ENCODE data around the gene ADAMTSL1.
A peak's percentile ranks its signal among the peaks of the same experiment; 100 is the strongest.

ADAMTSL1 gene

DNA sequence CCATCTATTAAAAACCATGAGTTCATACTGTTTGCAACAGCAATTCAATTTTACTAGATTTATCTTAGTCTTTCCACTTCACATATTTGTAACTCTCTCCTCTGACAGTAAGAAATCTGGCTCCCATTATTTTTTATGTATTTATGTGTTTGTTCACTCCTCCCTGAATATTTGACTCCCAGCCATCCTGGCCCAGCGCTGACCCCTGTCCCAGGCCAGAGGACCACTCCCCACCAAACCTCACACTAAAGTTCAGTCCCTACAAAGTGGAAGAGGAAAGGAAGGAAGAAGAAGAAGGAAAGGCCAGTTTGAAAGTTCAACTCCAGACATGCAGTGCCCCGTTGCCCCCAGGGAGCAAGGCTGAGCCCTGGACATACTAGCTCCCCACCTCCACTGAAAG, 271.8 kb downstream of the ADAMTSL1 start:
- FAIRE-seq = no peak
- no peak for DNase-seq (ENCODE audit: extremely low spot score, insufficient read length, low read depth)

DNA sequence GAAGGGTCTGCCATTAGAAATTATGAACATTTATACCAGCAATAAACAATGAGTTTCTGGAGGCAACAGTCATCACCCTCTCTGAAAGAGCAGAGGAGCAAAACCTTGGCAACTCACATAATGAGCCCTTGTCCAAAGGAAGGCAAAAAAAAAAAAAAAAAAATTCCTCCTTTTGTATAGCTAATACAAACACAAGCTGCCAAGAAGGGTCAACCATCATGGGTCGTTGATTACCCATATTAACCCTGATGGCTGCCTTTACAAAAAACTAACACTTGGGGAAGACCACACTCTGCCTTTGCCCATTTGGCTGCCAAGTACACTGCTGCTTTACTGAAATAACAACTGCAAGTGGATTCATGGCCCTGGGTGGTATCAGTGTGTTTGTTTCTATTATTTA, 272.7 kb downstream of the ADAMTSL1 start:
- FAIRE-seq (no peak), DNase-seq (ENCODE audit: extremely low spot score, insufficient read length, low read depth) (no peak)

DNA sequence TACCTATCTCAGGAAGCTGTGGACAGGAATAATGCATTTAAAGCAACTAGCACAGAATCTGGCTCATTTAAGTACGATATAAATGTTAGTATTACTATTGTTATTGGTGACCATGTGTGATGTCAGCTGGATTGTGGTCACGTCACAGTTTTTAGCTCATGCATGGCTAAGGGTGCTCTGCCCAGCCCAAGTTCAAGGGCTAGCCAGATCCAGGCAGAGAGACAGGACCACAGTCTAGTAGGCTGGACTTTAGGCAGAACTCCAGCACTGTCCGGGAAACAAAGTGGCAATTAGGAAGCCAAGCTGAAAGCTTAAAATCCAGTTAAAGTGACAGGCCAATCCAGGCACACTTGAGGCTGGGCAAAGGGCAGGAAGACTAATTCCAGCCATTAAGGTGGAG, 273.6 kb downstream of the ADAMTSL1 start:
- DNase-seq (ENCODE audit: extremely low spot score, insufficient read length, low read depth) (no peak), FAIRE-seq (no peak)

DNA sequence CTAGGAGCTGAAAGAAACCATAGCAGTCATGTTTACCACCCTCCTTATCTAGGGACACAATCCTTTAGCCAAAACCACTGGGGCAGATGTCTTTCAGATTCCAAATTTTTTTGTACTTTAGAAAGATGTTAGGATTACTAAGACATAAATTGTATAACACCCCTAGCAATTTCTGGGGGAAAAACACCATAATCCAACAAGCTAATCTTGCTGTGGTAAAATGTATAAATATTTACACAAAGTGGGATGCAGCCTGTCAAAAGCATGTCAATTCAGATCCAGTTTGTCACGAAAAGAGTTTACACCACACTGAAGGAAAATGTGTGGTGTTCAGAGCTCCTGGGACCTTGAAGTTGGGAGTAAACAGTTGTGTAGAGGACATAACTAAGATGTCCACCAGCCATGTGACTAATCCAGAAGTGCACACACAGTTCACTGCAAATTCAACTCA, 274.3 kb downstream of the ADAMTSL1 start:
- DNase-seq (ENCODE audit: extremely low spot score, insufficient read length, low read depth) = no peak
- FAIRE-seq = no peak

DNA sequence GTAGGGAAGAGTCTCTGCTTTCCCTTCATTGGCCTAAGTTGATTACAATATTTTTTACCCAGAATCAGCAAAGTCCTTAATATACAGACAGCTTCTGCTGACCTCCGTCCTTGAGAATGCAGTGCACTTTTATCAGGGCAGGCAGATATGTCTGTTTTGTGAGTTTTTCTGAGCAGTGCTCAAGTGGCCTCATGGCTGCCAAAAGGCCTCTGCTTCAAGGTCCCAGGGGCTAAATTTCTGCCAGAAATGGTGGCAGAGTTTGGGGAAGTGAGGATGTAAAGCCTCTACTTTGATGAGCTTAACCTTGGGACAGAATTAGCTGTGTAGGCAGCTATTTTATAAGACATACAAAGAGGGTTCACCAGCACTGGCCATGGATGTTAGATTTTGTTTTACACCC, 275.8 kb downstream of the ADAMTSL1 start:
- FAIRE-seq = no peak
- no peak for DNase-seq (ENCODE audit: extremely low spot score, insufficient read length, low read depth)

DNA sequence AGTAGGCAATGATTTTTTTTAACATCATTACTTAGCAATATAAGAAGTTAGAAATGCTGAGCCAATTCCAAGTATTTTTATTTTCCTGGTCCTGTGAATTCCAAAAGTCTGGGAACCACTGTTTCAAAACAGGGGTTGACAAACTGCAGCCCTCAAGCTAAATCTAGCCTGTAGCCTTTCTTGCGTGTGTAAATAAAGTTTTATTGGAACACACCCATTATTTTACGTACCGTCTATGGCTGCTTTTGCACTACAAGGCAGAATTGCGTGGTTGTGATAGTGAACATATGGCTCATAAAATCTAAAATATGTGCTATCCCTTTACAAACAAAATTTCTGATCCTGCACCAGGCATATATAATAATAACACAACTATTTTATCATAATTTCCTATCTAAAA, 280.0 kb downstream of the ADAMTSL1 start:
- FAIRE-seq = no peak

DNA sequence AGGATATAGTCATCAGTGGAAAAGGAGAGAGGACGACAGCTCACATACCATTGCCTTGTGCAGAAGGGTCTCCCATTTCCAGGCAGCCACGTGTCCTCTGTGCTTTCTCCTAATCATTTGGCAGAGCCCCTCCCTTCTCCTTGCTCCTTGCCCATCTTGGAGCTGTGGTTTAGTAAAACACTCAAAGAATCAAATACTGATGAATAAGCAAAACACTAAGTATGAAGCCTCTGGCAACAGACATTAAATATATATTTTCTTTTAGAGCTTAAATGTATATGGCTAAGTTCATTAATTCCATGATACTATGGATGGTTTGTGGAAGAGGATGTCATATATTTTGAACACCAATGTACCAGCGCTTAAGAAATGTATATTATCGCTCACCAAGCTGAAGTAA, 280.6 kb downstream of the ADAMTSL1 start:
- FAIRE-seq = no peak
- no peak for DNase-seq (ENCODE audit: extremely low spot score, insufficient read length, low read depth)

More for the DNA sequence above, 280.0 kb downstream of the ADAMTSL1 start:
- no peak for DNase-seq (ENCODE audit: extremely low spot score, insufficient read length, low read depth)

DNA sequence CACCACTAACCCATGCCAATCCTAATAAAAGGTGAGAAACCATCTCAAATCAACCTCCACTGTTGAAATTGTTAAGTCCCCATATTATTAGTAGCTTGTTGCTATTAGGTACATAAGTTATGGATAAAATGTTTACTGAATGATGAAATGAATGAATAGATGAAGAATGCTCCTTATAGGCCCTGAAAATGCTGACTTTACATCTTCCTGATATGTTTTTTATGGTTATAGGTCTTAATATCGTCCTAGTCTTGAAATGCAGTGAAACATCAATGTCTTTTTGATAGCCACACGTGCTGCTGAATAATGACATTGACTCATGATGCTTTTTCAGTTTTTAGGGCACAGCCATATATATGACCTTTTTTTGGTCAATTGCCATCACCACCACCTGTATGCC, 281.3 kb downstream of the ADAMTSL1 start:
- DNase-seq (ENCODE audit: extremely low spot score, insufficient read length, low read depth) = no peak
- no peak for FAIRE-seq

DNA sequence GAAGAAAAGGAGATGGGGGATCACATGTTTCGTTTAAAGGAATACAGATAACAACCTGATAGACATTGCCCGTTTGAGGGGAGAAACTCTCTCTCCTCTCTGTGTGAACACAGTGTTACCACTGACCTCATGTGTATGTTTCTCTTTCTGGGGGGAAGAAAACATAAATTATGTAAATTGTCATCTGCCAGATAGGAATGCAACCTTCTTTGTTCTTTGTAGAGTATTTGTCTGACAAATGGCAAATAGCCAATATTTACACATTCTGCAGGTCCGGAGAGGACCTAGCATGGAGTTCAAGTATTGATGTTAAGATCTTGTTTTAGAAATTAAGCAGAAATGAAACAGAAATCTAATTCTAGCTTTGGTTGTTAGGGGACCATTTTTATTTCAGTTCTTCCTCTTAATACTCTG, 282.8 kb downstream of the ADAMTSL1 start:
- DNase-seq (ENCODE audit: extremely low spot score, insufficient read length, low read depth) = no peak
- FAIRE-seq = no peak

DNA sequence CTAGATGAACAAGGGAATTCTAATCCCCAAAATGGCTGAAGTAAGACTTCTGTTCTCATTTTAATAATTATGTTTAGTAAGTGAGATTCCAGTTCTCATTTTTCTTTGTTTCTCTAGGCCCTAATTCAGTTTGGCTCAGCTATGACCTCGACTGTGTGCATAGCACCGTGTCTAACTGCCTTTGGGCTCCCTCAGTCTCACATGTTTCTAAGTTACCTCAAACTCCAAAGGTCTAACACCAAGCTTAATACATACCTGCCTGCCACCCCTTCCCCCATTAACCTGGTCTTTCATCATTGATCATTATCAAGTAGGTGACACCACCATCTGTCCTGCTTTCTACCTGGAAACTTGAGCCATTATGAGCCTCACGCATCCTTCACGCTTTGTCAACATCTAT, 285.9 kb downstream of the ADAMTSL1 start:
- FAIRE-seq = no peak
- DNase-seq (ENCODE audit: extremely low spot score, insufficient read length, low read depth) = no peak

DNA sequence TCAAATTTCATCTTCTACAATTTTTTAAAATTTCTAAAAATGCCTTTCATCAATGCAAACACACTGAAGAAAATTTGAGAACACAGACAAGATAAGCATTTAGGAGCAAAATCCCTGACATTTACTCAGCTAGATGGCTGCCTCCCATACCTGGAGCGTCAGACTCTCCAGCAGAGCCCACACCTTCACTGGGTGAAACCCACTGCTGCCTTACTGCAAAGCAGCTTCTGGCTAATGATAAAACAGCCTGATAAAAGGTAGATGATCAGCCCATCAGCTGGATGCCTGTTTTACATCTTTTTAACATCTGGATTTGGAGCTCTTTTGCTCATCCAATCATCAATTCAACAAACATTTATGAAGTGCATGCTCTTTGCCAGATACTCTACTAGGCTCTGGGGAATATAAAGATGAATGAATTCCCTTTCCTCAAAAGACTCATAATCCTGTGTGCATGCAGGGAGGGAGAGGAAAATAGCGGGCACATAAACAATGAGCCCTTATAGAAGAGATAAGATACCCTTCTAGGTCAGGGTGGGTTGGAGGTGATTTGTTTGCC, 287.9 kb downstream of the ADAMTSL1 start:
- FAIRE-seq (no peak), DNase-seq (ENCODE audit: extremely low spot score, insufficient read length, low read depth) (no peak)

DNA sequence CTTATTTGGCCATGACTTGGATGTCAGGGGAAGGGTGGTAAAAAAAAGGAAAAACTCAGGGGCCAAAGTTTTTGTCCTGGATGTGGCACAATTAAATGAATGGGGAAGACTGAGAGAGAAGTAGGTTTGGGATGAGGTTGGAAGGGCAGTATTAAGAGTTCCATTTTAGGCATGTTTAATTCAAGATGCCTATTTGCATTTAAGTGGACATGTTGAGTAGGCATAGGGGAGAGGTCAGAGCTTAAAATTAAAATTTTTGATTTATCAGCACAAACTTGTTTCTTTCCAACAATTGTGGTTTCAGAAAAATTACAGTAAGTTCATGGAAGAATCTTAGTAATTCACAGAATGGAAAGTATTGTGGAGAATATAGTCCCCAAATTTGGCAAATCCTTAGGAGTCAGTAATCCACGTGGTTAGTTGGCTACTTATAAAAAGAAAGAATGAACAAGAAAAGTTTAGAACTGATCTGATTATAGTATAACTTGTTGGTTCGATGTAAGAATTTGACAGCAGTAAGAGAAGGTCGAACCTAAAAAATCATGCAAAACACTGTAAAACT, 293.1 kb downstream of the ADAMTSL1 start:
- no peak for FAIRE-seq
- DNase-seq (ENCODE audit: extremely low spot score, insufficient read length, low read depth) = no peak

DNA sequence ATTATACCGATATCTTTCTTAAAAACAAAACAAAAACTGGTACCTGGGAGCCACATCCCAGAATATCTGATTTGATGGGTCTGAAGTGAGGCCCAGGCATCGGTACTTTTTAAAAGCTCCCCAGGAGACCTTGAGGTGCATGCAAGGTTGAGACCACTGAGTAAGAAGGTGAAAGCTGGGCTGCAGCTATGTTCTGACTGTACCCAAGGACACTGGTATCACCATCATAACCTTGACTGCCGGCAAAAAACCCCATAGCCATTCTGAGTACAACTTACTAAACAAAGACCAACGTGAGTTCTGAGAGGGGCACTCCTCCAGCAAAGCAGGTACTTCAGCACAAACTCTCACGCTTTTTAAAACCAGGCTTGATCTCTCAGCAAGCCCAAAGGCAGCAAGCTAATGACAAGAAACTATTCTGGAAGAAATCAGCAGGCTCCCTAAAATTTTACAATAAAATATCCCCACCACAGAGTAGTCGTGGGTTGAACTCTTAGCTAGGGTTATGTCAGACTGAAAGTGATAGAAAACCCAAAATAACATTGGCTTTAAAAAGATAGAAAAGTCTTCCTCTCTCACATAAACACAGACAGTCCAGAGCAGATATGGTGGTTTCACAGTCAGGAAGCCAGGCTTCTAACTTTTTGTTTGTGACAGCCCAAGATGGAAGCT, 295.1 kb downstream of the ADAMTSL1 start:
- DNase-seq (ENCODE audit: extremely low spot score, insufficient read length, low read depth) = no peak
- peak; percentile 81 for FAIRE-seq

DNA sequence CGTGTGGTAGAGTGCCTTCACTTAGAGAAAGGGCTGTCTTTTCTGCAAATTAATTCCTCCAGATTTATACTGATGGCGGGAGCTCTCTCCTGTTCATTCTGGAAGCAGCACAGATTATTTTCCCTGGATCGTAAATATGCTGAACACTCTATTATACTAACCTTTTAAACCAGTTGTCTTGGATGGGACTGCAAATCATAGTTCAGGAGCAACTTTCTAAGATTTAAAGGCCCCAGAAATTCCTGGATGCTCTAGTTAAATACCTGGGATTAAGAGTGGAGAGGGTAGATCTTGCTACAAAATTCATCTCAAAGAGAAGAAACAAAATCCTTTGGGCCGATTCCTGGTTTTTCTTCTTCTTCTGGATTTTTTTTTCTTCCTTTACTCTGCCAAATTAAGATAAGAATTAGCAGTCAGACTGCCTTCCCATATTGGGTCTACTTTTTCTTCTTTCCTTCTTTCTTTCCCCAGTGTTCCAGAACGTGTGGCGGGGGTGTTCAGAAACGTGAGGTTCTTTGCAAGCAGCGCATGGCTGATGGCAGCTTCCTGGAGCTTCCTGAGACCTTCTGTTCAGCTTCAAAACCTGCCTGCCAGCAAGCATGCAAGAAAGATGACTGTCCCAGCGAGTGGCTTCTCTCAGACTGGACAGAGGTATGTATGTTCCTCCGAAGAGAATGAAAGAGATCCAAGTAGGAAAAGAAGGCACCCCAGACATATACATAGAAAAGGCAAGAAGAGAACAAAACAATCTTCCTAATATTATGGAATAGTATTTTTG, 296.4 kb downstream of the ADAMTSL1 start:
- DNase-seq (ENCODE audit: extremely low spot score, insufficient read length, low read depth) = no peak
- no peak for FAIRE-seq

DNA sequence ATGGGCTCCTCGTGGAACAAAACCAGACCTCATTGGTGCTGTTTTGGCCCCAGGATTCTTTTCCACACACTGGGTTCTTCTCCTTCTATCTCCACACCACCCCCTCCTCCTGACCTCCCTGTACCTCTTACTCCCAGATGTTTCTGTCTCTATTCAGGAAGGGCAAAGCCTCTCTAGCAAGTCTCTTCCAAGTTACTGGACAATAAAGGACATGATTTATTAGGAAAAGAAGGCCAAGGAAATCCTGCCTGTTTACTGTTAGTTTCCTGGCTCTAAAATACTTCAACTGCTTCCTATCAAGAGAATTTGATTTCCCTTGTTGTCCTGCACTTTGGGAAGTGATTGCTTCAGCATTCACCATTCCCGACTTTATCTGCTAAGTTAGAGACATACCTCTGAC, 297.1 kb downstream of the ADAMTSL1 start:
- FAIRE-seq (no peak), DNase-seq (ENCODE audit: extremely low spot score, insufficient read length, low read depth) (no peak)

DNA sequence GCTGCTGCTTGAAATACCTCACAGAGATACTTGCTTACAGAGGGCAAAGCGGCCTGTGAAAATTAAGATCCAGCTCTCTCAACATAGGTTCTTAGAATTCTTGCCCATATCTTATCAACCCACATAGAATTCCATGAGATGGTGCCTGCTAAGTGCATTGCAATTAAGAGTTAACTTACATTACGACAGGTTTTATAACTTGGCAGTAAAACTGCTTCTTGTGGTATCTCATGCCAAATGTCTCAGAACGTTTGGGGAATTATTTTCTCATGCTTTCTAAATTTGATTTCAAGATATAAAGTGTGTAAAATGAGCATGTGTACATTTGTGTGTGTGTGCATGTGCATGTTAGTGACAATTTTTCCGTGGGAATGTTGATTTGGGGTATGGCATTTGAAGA, 297.8 kb downstream of the ADAMTSL1 start:
- FAIRE-seq (no peak), DNase-seq (ENCODE audit: extremely low spot score, insufficient read length, low read depth) (no peak)

DNA sequence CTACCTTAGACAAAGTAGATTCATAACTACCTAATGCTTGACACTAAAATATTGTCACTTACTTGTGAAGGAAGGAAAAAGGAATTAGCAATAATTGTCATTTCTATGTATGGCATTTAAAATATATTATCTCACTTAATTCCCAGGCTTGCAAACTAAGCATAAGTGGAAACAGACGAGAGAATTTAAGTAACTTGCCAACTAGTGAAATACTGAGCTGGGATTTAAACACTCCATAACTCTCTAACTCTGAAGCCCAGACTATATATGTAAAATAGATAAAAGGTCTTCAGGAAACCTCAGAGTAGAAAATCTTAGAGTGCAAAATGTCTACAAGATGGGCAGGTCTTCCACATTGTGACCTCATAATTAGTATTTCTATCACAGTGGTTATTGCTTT, 301.3 kb downstream of the ADAMTSL1 start:
- no peak for DNase-seq (ENCODE audit: extremely low spot score, insufficient read length, low read depth)
- FAIRE-seq = no peak

DNA sequence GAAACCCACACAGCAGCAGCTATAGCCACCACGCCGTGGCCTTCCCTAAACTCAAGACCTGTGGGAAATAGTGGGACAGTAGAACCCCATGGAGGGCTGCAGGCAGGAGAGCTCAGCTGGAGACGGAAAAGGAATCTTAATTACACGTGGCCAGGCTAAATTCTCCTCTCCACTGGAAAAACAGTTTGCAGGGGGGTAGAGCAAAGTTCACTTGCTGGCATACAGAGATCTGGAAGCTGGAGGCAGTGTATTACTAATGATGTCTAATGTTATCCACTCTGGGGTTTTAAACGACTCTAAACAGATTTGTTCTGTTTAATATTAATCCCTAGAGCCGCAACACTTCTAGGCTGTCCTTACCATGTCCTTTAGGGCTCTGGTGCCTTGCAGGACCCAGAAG, 302.0 kb downstream of the ADAMTSL1 start:
- FAIRE-seq (no peak), DNase-seq (ENCODE audit: extremely low spot score, insufficient read length, low read depth) (no peak)

DNA sequence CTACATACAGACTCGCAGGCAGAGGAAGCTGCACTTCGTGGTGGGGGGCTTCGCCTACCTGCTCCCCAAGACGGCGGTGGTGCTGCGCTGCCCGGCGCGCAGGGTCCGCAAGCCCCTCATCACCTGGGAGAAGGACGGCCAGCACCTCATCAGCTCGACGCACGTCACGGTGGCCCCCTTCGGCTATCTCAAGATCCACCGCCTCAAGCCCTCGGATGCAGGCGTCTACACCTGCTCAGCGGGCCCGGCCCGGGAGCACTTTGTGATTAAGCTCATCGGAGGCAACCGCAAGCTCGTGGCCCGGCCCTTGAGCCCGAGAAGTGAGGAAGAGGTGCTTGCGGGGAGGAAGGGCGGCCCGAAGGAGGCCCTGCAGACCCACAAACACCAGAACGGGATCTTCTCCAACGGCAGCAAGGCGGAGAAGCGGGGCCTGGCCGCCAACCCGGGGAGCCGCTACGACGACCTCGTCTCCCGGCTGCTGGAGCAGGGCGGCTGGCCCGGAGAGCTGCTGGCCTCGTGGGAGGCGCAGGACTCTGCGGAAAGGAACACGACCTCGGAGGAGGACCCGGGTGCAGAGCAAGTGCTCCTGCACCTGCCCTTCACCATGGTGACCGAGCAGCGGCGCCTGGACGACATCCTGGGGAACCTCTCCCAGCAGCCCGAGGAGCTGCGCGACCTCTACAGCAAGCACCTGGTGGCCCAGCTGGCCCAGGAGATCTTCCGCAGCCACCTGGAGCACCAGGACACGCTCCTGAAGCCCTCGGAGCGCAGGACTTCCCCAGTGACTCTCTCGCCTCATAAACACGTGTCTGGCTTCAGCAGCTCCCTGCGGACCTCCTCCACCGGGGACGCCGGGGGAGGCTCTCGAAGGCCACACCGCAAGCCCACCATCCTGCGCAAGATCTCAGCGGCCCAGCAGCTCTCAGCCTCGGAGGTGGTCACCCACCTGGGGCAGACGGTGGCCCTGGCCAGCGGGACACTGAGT, 303.2 kb downstream of the ADAMTSL1 start:
- no peak for DNase-seq (ENCODE audit: extremely low spot score, insufficient read length, low read depth)
- FAIRE-seq = no peak

DNA sequence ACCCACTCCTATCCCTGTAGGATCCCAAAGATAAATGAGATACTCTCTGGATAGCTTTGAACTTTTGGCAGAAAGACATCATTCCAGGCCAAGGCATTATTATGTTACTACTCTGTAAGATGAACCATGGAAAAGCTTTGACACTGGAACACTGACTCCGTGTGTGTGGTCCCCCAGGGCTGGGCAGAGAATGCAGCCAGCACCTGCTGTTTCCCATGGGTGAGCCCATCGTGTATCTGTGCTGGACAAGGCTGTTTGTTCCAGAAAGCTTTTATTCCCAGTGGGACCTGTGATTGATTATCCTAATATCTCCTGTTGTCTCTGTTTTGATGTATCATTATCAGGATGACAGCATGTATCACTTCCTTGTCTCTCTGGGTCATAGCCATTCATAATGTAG, 304.2 kb downstream of the ADAMTSL1 start:
- no peak for DNase-seq (ENCODE audit: extremely low spot score, insufficient read length, low read depth)
- no peak for FAIRE-seq

All from GM18507 (cell line).